Measurements from ENCODE around the gene SUOX. TPM values are rescaled to one million over a fixed set of nuclear protein-coding genes. Genes with fewer than 3 reads are reported as not detected.

Gene SUOX
- total RNA-seq, 1 experiment from 2014 or later = 20.7 TPM

- intact Hi-C loops (cut with micrococcal nuclease; ENCODE audit: unreplicated experiment) (no loop called here), in situ Hi-C loops (cut with HindIII; ENCODE audit: low pct_unique_long_range_greater_than_20kb, low sequenced_read_pairs) (no loop called here)
- no TSS peak for BruUV-seq (replicated peaks)
- no peak overlapping the region for H3K4me3 ChIP-seq (ENCODE audit: low read depth in 2 of 2, low read length in 2 of 2)
- no peaks in the 10 kb centered on the region for H3K36me3 ChIP-seq (ENCODE audit: control insufficient read depth, insufficient read depth, low read length)
- POLR2A ChIA-PET = interaction anchor here (1.0 kb wide), 1 partner anchor 38 kb away, joined by 3 read pairs; the partner anchor contains the start of gene RAB5B
- no peaks in the 10 kb centered on the region for H3K27me3 ChIP-seq (ENCODE audit: control insufficient read depth, insufficient read depth, low read length)
- CTCF ChIA-PET = interaction anchor here (0.7 kb wide), 1 partner anchor 18 kb away, joined by 3 read pairs; no protein-coding TSS in a partner anchor
- no peak for ATAC-seq
- H3K9me3 ChIP-seq (ENCODE audit: control insufficient read depth, insufficient read depth, low read depth, low read length) = no peaks in the 10 kb centered on the region
- peaks cover 5% of the 10 kb centered on the region; the same call in 1 of the 2 replicates for H3K4me1 ChIP-seq (ENCODE audit: control insufficient read depth, insufficient read depth, low read length)
- DNase-seq (ENCODE audit: low read depth, low spot score) = no peak
- TF ChIP-seq POLR2AphosphoS5 (IDR thresholded peaks at IDR 0.05; ENCODE audit: low read depth, low read length) (no peak), SIN3A (IDR thresholded peaks at IDR 0.05; ENCODE audit: borderline replicate concordance, insufficient read depth, low read depth, low read length) (no peak), REST (IDR thresholded peaks at IDR 0.05; ENCODE audit: insufficient read depth in 1 of 2, low read depth in 2 of 2, low read length in 1 of 2) (no peak), CTCF (IDR thresholded peaks at IDR 0.05) (no peak), TCF7L2 (IDR thresholded peaks at IDR 0.05; ENCODE audit: low read depth, low read length) (no peak)
- no peak overlapping the region for H3K27ac ChIP-seq (ENCODE audit: low read length)
Measured at GRCh38 chr12:56011509-56012090, 14.5 kb downstream of the SUOX start.

- Histone ChIP-seq H3K4me3 (ENCODE audit: low read depth in 2 of 2, low read length in 2 of 2) (no peak overlapping the region), H3K9me3 (ENCODE audit: control insufficient read depth, insufficient read depth, low read depth, low read length) (no peaks in the 10 kb centered on the region), H3K4me1 (ENCODE audit: control insufficient read depth, insufficient read depth, low read length) (no peaks in the 10 kb centered on the region), H3K36me3 (ENCODE audit: control insufficient read depth, insufficient read depth, low read length) (no peaks in the 10 kb centered on the region), H3K27ac (ENCODE audit: low read length) (no peak overlapping the region), H3K27me3 (ENCODE audit: control insufficient read depth, insufficient read depth, low read length) (no peaks in the 10 kb centered on the region)
- in situ Hi-C loops (cut with HindIII; ENCODE audit: low pct_unique_long_range_greater_than_20kb, low sequenced_read_pairs) (no loop called here), intact Hi-C loops (cut with micrococcal nuclease; ENCODE audit: unreplicated experiment) (no loop called here)
- TF ChIP-seq POLR2AphosphoS5 (IDR thresholded peaks at IDR 0.05; ENCODE audit: low read depth, low read length) (no peak), REST (IDR thresholded peaks at IDR 0.05; ENCODE audit: insufficient read depth in 1 of 2, low read depth in 2 of 2, low read length in 1 of 2) (no peak), SIN3A (IDR thresholded peaks at IDR 0.05; ENCODE audit: borderline replicate concordance, insufficient read depth, low read depth, low read length) (no peak), CTCF (IDR thresholded peaks at IDR 0.05) (no peak), TCF7L2 (IDR thresholded peaks at IDR 0.05; ENCODE audit: low read depth, low read length) (no peak)
- BruUV-seq (replicated peaks) = no TSS peak
- ChIA-PET POLR2A (no interaction called here), CTCF (no interaction called here)
- DNase-seq (ENCODE audit: low read depth, low spot score) = no peak
- no peak for ATAC-seq
Measured at GRCh38 chr12:56013482-56013881, 16.4 kb downstream of the SUOX start.

All from Panc1 (cell line).